A549 (cell line): Measurements from ENCODE around the gene VDR. TPM values are rescaled to one million over a fixed set of nuclear protein-coding genes. Genes with fewer than 3 reads are reported as not detected.
"Not testable (repeated sequence)": the region's sequence is repeated elsewhere in the genome, so short reads cannot be mapped to it uniquely, and the experiment has no call there.

Source experiments
- ATAC-seq, 2 experiments: fragments of 200-7000 bp in 1 of 2; fragments of >200 bp in 1 of 2; cut with Nextera tagmentation in 1 of 2; cut with Tn5 transposase in 1 of 2; 3 replicates each; pipeline versions ENCODE4 v1.8.0 to v1.9.1; 2018 to 2020; ENCODE audit warnings: mild to moderate bottlenecking in 1 of 2, moderate library complexity in 1 of 2
- CTCF ChIA-PET: fragments of 300-600 bp; sonication (Branson Sonifier 250); formaldehyde crosslinking; extraction: SDS; loops from one replicate; lab custom pipeline; 2021; ENCODE audit warnings: antibody characterized with exemption, inconsistent platforms; lab: Yijun Ruan, JAX
- POLR2A ChIA-PET: fragments of 350-600 bp; formaldehyde crosslinking; extraction: SDS; loops from one replicate; lab custom pipeline; 2021; ENCODE audit warnings: antibody characterized with exemption, inconsistent platforms; lab: Yijun Ruan, JAX
- DNase-seq, 2 experiments: peaks; one replicate each; pipeline versions ENCODE4 v3.0.0 to v3.0.0-alpha.2; 2011 to 2016; ENCODE audit warnings: low read depth in 1 of 2, low spot score in 1 of 2
- FAIRE-seq: peaks from 2 replicates; lab custom pipeline; 2011; peaks lifted over from hg19 to GRCh38; lab: Jason Lieb, UNC
- H3K27ac ChIP-seq, 2 experiments: fragments of >200 bp; sonication (Bioruptor Twin); formaldehyde crosslinking; 3 replicates each; pipeline ENCODE4 v1.5.1; 2016 to 2017
- H3K4me1 ChIP-seq: fragments of >200 bp; sonication (Bioruptor Twin); formaldehyde crosslinking; 3 replicates; pipeline ENCODE4 v1.6.1; 2016
- H3K4me2 ChIP-seq: fragments of >200 bp; sonication (Bioruptor Twin); formaldehyde crosslinking; 3 replicates; pipeline ENCODE4 v1.6.1; 2016
- H3K4me3 ChIP-seq: fragments of >200 bp; sonication (Bioruptor Twin); formaldehyde crosslinking; 3 replicates; pipeline ENCODE4 v1.5.1; 2016
- H3K9me3 ChIP-seq: fragments of >200 bp; sonication (Bioruptor Twin); formaldehyde crosslinking; 3 replicates; pipeline ENCODE4 v1.6.1; 2016
- BHLHE40 ChIP-seq: IDR thresholded peaks from 2 replicates; pipeline ENCODE4 v1.6.1; 2012; ENCODE audit warnings: low read depth, low read length, inconsistent platforms
- CEBPB ChIP-seq, 2 experiments: fragments of >200 bp in 1 of 2; sonication (Bioruptor Twin) in 1 of 2; formaldehyde crosslinking in 1 of 2; IDR thresholded peaks; 2 replicates each; pipeline ENCODE4 v1.6.1; 2012 to 2016
- CHD4 ChIP-seq: fragments of 200-600 bp; sonication (generic); IDR thresholded peaks from 2 replicates; pipeline ENCODE4 v1.6.1; 2016; ENCODE audit warnings: antibody characterized with exemption, mild to moderate bottlenecking, borderline replicate concordance
- EHMT2 ChIP-seq: fragments of 200-600 bp; sonication (generic); IDR thresholded peaks from 2 replicates; pipeline ENCODE4 v1.6.1; 2016; ENCODE audit warnings: antibody characterized with exemption, low read depth, mild to moderate bottlenecking, moderate library complexity
- HOXA7 ChIP-seq: fragments of 250-450 bp; sonication (Bioruptor Pico); IDR thresholded peaks from 2 replicates; pipeline ENCODE4 v1.5.0; 2020; ENCODE audit warnings: mild to moderate bottlenecking, moderate library complexity
- KDM1A ChIP-seq: fragments of 200-600 bp; sonication (generic); IDR thresholded peaks from 2 replicates; pipeline ENCODE4 v1.6.1; 2016; ENCODE audit warnings: low read depth, mild to moderate bottlenecking
- MAFK ChIP-seq: fragments of 450-650 bp; IDR thresholded peaks from 2 replicates; pipeline ENCODE4 v1.6.1; 2014; ENCODE audit not compliant: partially characterized antibody
- MAZ ChIP-seq: fragments of 150-350 bp; IDR thresholded peaks from 2 replicates; pipeline ENCODE4 v1.6.1; 2014; ENCODE audit warnings: antibody characterized with exemption, low read depth, low read length, borderline replicate concordance
- NPAS2 ChIP-seq: fragments of 250-450 bp; sonication (Bioruptor Pico); IDR thresholded peaks from 2 replicates; pipeline ENCODE4 v1.8.0; 2022; ENCODE audit warnings: mild to moderate bottlenecking, moderate library complexity, borderline replicate concordance
- POLR2A ChIP-seq: IDR thresholded peaks from 2 replicates; pipeline ENCODE4 v1.6.1; 2012; ENCODE audit warnings: mild to moderate bottlenecking, low read length
- RAD21 ChIP-seq, 2 experiments: fragments of >200 bp in 1 of 2; sonication (Bioruptor Twin) in 1 of 2; formaldehyde crosslinking in 1 of 2; IDR thresholded peaks in 1 of 2; conservative IDR thresholded peaks in 1 of 2; 2 replicates in 1 of 2; 3 replicates in 1 of 2; pipeline ENCODE4 v1.6.1; 2012 to 2018; ENCODE audit warnings: inconsistent platforms in 1 of 2
- RFX5 ChIP-seq: fragments of 450-650 bp; IDR thresholded peaks from 2 replicates; pipeline ENCODE4 v1.7.1; 2014; ENCODE audit warnings: antibody characterized with exemption, mild to moderate bottlenecking, moderate library complexity
- RNF2 ChIP-seq: fragments of 200-600 bp; sonication (generic); IDR thresholded peaks from 2 replicates; pipeline ENCODE4 v1.6.1; 2016; ENCODE audit warnings: low read depth, mild to moderate bottlenecking, antibody characterized with exemption, moderate library complexity, borderline replicate concordance
- SMC3 ChIP-seq: fragments of >200 bp; sonication (Bioruptor Twin); formaldehyde crosslinking; IDR thresholded peaks from 3 replicates; pipeline ENCODE4 v1.6.1; 2018; ENCODE audit warnings: inconsistent platforms
- TP53 ChIP-seq: fragments of 250-450 bp; sonication (Bioruptor Pico); IDR thresholded peaks from 2 replicates; pipeline ENCODE4 v1.5.0; 2021; ENCODE audit warnings: mild to moderate bottlenecking, moderate library complexity
- ZC3H11A ChIP-seq: fragments of 450-650 bp; IDR thresholded peaks from 2 replicates; pipeline ENCODE4 v1.6.1; 2014; ENCODE audit warnings: antibody characterized with exemption, mild to moderate bottlenecking
- ZFP36 ChIP-seq: fragments of 450-650 bp; IDR thresholded peaks from 2 replicates; pipeline ENCODE4 v1.6.1; 2014; ENCODE audit warnings: borderline replicate concordance; ENCODE audit not compliant: partially characterized antibody
- ZSCAN20 ChIP-seq: fragments of 250-450 bp; sonication (Bioruptor Pico); IDR thresholded peaks from 2 replicates; pipeline ENCODE4 v1.8.0; 2022; ENCODE audit warnings: mild to moderate bottlenecking, moderate library complexity
- WGBS: methylation state at CpG from one replicate; pipeline ENCODE4 v1.1.6; 2017; ENCODE audit errors: missing lambda C conversion rate; 5-methylcytosine and 5-hydroxymethylcytosine counted together
- polyA plus RNA-seq, 4 experiments: library from polyadenylated mRNA; depleted of rRNA in 3 of 4; stranded (reverse); fragments of >200 nt; fragmentation: RNase III in 1 of 4; extraction: RNeasy Plus Mini Kit Qiagen cat#74134 plus additional on column Dnase treatment in 1 of 4; gene quantifications; 2 replicates in 3 of 4; 3 replicates in 1 of 4; pipeline ENCODE4 v1.2.3, GENCODE V29; 2011 to 2017
- TF ChIP-seq, protein P1 (sequence below): IDR thresholded peaks from 2 replicates; pipeline ENCODE4 v1.6.1; 2012
- TF ChIP-seq, protein P2 (sequence below): fragments of 150-350 bp; IDR thresholded peaks from 2 replicates; pipeline ENCODE4 v1.6.1; 2014; ENCODE audit warnings: low read depth, mild to moderate bottlenecking, low read length
- TF ChIP-seq, protein P3 (sequence below): fragments of 450-650 bp; IDR thresholded peaks from 2 replicates; pipeline ENCODE4 v1.6.1; 2014; ENCODE audit warnings: antibody characterized with exemption
- TF ChIP-seq, protein P4 (sequence below): IDR thresholded peaks from 2 replicates; pipeline ENCODE4 v1.6.1; 2012
- TF ChIP-seq, protein P5 (sequence below): fragments of 250-450 bp; sonication (Bioruptor Pico); IDR thresholded peaks from 2 replicates; pipeline ENCODE4 v1.5.0; 2020; ENCODE audit warnings: low read depth, mild to moderate bottlenecking, moderate library complexity

Gene VDR
- polyA plus RNA-seq, 2 of the 4 experiments (the other 2 are of a cell fraction) = 1.9 to 2.1 TPM

DNA sequence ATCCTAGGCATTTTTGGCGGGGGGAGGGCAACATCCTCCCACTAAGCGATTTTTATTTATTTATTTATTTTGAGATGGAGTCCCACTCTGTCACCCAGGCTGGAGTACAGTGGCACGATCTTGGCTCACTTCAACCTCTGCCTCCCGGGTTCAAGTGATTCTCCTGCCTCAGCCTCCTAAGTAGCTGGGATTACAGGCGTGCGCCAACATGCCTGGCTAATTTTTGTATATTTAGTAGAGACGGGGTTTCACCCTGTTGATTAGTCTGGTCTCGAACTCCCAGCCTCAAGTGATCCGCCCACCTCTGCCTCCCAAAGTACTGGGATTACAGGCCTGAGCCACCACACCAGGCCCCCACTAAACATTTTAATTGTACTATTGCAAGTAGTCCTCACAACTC, 95.3 kb downstream of the VDR start:
- POLR2A ChIA-PET, H3K9me3 ChIP-seq, FAIRE-seq, ATAC-seq, H3K4me3 ChIP-seq, DNase-seq: not testable (repeated sequence)
- Histone ChIP-seq H3K27ac (peak overlapping the region in 1 of 2 experiments; percentile 57; a peak in 2 of 6 replicates), H3K4me2 (0 out of 3 replicates have a peak overlapping the region, but pooled peaks have one; percentile 6), H3K4me1 (peaks cover 64% of the 10 kb centered on the region)
- CTCF ChIA-PET = interaction anchor here (0.7 to 59.0 kb wide), 4 partner anchors 17 to 67 kb away, joined by 3 to 1532 read pairs (median 4); no protein-coding TSS in a partner anchor
- 92% methylated on average over 9 of the region's 9 CpGs for WGBS

DNA sequence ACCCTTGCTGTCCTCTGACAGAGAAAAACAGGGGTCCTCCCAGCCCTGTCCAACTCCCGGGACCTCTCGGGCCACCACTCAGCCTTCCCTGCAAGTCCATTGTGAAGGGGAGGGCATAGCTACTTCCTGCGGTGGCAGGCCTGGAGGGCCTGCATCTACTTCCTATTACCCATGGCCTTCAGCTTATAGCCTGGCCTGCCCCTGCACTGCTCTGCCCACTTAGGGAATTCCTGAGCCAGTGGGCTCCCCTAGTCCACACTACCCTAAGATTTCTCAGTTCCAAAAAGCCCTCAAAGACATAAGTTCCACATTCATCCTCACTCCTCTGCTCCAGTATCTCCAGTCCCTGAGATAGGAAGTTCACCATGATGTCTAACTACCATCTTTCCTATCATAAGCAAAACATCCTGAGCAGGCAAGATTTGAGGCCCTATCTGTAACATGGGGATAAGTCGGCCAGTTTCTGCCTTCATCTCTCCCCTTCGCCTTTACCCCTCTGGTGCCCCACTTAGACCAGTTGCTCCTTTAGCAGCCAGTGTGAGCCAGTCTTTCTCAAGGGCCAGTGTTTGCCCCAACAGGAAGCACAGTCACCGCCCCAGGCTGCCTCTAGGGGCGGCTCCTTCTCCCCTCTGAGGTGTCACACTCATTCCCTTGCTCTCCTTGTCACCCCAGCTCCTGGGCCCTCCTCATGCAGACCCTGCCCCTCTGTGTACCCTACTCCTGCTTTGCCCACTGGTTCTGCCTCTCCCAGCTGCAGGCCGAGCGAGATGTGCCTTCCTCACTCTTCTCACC, 96.0 kb downstream of the VDR start:
- POLR2A ChIA-PET = no interaction called here
- Histone ChIP-seq H3K27ac (peak overlapping the region in 1 of 2 experiments; percentile 57; a peak in 2 of 6 replicates), H3K4me1 (peaks cover 56% of the 10 kb centered on the region), H3K4me3 (no peak overlapping the region), H3K4me2 (0 out of 3 replicates have a peak overlapping the region, but pooled peaks have one; percentile 6), H3K9me3 (no peaks in the 10 kb centered on the region)
- FAIRE-seq (no peak), ATAC-seq (peak in 1 of 2 experiments; percentile 22; a peak in 3 of 6 replicates), DNase-seq (peak in 1 of 2 experiments; percentile 53)
- WGBS = 84% methylated on average over 9 of the region's 9 CpGs
- TF ChIP-seq RAD21 (conservative IDR thresholded peaks at IDR 0.05 in 1 of 2, IDR thresholded peaks at IDR 0.05 in 1 of 2) (no peak), CHD4 (no peak), CEBPB (IDR thresholded peaks at IDR 0.05) (no peak), RNF2 (no peak), NPAS2 (no peak)
- TF ChIP-seq, protein P1, sequence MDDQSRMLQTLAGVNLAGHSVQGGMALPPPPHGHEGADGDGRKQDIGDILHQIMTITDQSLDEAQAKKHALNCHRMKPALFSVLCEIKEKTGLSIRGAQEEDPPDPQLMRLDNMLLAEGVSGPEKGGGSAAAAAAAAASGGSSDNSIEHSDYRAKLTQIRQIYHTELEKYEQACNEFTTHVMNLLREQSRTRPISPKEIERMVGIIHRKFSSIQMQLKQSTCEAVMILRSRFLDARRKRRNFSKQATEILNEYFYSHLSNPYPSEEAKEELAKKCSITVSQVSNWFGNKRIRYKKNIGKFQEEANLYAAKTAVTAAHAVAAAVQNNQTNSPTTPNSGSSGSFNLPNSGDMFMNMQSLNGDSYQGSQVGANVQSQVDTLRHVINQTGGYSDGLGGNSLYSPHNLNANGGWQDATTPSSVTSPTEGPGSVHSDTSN = no peak
- CTCF ChIA-PET = interaction anchor here (1.2 to 59.0 kb wide), 8 partner anchors 10 to 93 kb away, joined by 3 to 1532 read pairs (median 9); partner anchors contain the start of gene HDAC7

DNA sequence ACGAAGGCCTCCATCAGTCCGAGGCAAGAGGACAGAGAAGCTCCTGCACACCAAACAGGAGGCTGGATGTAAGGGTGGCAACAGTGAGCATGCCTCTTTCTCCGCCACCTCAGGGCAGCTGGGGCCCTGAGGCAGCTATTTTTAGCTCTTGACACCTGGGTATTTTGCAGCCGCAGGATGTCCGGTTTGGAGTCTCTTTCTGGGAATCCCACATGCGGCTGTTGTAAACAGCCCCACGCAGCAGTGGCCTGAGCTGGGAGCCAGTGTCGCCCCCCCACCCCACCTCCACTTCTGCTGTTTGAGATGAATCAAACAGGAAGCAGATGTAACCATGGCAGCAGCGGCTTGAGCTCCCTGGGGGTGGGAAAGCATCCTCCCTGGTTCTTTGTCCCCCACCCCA, 96.7 kb downstream of the VDR start:
- no peak for TF ChIP-seq RFX5
- TF ChIP-seq, protein P2, sequence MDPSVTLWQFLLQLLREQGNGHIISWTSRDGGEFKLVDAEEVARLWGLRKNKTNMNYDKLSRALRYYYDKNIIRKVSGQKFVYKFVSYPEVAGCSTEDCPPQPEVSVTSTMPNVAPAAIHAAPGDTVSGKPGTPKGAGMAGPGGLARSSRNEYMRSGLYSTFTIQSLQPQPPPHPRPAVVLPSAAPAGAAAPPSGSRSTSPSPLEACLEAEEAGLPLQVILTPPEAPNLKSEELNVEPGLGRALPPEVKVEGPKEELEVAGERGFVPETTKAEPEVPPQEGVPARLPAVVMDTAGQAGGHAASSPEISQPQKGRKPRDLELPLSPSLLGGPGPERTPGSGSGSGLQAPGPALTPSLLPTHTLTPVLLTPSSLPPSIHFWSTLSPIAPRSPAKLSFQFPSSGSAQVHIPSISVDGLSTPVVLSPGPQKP = no peak
- TF ChIP-seq SMC3 = no peak
- no peak for TF ChIP-seq CHD4
- TF ChIP-seq POLR2A = no peak
- TF ChIP-seq KDM1A = no peak
- no peak for TF ChIP-seq ZFP36
- TF ChIP-seq, protein P3, sequence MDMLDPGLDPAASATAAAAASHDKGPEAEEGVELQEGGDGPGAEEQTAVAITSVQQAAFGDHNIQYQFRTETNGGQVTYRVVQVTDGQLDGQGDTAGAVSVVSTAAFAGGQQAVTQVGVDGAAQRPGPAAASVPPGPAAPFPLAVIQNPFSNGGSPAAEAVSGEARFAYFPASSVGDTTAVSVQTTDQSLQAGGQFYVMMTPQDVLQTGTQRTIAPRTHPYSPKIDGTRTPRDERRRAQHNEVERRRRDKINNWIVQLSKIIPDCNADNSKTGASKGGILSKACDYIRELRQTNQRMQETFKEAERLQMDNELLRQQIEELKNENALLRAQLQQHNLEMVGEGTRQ = no peak
- no peak for TF ChIP-seq ZSCAN20 (CRISPR knock-in tag)
- TF ChIP-seq EHMT2 = no peak
- TF ChIP-seq MAZ = no peak
- no peak for TF ChIP-seq BHLHE40
- TF ChIP-seq MAFK = no peak
- TF ChIP-seq, protein P4, sequence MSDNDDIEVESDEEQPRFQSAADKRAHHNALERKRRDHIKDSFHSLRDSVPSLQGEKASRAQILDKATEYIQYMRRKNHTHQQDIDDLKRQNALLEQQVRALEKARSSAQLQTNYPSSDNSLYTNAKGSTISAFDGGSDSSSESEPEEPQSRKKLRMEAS = no peak
- TF ChIP-seq ZC3H11A = no peak
- TF ChIP-seq, protein P5, sequence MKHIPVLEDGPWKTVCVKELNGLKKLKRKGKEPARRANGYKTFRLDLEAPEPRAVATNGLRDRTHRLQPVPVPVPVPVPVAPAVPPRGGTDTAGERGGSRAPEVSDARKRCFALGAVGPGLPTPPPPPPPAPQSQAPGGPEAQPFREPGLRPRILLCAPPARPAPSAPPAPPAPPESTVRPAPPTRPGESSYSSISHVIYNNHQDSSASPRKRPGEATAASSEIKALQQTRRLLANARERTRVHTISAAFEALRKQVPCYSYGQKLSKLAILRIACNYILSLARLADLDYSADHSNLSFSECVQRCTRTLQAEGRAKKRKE (CRISPR knock-in tag) = no peak
- TF ChIP-seq HOXA7 (CRISPR knock-in tag) = no peak
- TF ChIP-seq TP53 (CRISPR knock-in tag) = no peak
- Histone ChIP-seq H3K4me3 (no peak overlapping the region), H3K4me2 (no peak overlapping the region), H3K4me1 (peaks cover 49% of the 10 kb centered on the region), H3K9me3 (no peaks in the 10 kb centered on the region), H3K27ac (peak overlapping the region in 1 of 2 experiments; percentile 57; a peak in 2 of 6 replicates)
- WGBS = 73% methylated on average over 6 of the region's 9 CpGs
- no peak for DNase-seq
- ChIA-PET POLR2A (no interaction called here), CTCF (interaction anchor here (1.1 to 59.0 kb wide), 10 partner anchors 11 to 93 kb away, joined by 3 to 1532 read pairs (median 7); partner anchors contain the start of gene HDAC7)
- no peak for ATAC-seq
- no peak for FAIRE-seq
